CD4-positive, alpha-beta T cell treated with Interleukin-12 subunit alpha and Interleukin-12 subunit beta, for 1 hour (primary cell): ENCODE results near the gene SPC24.
"Not testable (repeated sequence)": the region's sequence is repeated elsewhere in the genome, so short reads cannot be mapped to it uniquely, and the experiment has no call there.

Source experiments
- DNase-seq: peaks from one replicate; pipeline ENCODE4 v3.0.0-alpha.2; 2020

SPC24 gene

DNA sequence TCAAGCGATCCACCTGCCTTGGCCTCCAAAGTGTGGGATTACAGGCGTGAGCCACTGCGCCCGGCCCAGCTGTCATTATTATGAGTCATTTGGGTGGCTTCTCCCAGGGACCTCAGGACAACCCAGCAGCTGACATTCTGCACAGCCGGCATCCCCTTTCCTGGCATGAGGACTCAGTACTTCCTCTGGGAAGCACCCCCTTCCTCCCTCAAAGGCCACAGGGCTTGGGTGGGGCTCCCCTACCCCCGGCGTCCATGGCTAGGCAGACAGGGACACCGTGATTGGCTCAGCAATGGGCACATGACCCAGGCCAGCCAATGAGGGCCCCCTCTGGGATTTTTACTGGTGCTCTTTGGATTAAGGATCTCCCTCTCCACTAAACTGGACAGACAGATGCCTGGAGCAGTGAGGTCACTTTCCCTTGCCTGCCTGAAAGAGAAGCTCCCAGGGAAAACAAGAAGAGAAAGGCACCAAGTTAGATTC, 35.7 kb upstream of the SPC24 start:
- no peak for DNase-seq

DNA sequence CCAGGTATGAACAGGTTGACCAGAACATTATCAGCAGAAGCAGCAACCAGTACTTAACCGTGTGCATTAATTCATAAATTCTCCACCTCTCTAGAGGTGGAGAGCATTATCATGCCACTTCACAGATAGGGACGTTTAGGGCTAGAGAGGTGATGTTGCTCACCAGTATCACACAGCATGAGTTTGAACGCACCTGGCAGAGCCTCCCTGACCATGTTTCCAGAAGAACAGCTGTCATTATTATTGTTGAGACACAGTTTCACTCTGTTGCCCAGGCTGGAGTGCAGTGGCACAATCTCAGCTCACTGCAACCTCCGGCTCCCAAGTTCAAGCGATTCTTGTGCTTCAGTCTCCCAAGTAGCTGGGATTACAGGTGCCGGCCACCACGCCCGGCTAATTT, 34.9 kb upstream of the SPC24 start:
- DNase-seq, result no peak

DNA sequence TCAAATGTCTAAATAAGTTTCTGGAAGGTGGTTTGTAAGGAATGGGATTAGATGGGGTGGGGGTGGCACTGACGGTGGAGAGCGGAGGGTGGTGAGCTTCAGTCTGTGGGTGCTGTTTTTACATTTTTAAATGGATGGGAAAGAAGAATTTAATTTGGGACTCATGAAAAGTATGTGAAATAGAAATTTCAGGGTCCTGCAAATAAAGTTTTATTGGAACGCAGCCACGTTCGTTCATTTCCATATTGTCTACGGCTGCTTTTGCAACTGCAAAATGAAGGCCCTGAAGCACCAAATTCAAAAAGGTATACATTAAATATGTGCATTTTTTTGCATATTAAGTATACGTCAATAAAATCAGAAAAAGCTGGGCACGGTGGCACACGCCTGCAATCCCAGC, 31.9 kb upstream of the SPC24 start:
- DNase-seq, result no peak

DNA sequence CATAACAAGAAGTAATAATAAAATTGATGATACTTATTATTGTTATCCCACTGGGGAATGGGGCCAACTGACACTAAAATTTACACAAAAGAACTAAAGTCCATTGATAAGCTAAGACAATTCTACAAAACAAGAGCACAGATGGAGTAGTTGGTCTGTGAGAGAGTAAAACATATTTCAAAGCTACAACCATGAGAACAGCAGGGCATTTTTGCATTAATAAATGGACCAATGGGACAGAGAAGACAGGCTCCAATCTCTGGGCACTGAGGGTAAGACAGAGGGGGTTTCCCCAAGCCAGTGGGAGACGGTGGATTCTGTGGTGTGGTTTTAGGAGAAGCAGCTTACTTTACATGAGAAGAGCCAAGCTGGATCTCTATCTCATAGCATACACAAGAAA, 27.4 kb upstream of the SPC24 start:
- DNase-seq, result no peak

DNA sequence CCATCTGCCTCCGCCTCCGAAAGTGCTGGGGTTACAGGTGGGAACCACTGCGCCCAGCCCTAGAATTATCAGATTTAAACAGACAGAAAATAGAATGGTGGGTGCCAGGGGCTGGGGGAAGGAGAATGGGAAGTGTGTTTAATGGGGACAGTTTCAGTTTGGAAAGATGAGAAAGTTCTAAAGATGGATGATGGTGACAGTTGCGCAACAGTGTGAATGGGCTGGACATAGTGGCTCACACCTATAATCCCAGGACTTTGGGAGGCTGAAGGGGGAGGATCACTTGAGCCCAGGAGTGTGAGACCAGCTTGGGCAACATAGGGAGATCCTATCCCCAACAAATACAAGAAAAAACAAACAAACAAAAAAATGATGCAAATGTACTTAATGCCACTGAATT, 25.9 kb upstream of the SPC24 start:
- no peak for DNase-seq

DNA sequence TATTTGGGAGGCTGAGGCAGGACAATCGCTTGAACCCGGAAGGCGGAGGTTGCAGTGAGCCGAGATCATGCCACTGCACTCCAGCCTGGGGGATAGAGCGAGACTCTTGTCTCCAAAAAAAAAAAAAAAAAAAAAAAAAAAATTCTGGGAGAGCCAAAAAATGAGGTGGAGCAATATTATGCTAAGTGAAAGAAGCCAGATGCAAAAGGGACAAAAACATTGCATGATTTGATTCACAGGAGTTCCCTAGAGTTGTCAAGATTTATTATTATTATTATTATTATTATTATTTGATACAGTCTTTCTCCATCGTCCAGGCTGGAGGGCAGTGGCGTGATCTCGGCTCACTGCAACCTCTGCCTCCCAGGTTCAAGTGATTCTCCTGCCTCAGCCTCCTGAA, 25.4 kb upstream of the SPC24 start:
- not testable (repeated sequence) for DNase-seq

DNA sequence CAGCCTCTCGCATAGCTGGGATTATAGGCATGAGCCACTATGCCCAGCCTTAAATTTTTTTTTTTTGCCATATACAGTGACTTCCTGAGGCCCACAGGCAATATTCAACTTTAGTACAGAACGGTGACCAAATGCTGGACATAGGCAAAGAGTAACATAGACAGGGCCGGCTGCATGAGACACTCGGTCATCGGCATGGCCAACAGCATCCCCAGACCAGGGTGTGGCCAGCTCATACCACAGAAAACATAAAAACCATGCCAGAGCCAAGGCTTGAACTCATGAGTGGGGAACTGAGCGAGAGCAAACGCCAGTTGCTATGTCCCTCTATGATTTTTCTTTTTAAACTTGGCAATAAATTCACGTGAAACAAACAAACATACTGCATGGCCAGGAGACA, 24.8 kb upstream of the SPC24 start:
- DNase-seq, result no peak

DNA sequence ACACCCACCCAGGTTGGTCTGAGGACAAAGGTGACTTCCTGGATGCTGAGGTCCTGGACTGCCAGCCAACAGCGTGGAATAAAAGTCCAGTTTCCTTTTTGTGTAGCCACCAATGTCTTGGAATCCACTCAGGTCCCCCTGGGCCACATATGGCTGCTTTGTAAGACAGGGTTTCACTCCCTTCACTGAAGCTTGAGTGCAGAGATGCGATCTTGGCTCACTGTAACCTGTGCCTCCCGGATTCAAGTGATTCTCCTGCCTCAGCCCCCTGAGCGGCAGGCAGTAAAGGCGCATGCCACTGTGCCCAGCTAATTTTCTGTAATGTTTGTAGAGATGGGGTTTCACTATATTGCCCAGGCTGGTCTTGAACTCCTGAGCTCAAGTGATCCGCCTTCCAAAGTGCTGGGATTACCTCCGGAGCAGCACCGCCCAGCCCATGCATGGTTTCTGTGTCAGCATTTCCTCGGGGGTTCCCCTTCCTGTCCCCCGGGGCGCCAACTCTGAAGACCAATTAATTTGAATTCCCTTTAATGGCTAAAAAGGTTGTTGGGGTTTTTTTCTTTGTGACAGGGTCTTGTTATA, 24.2 kb upstream of the SPC24 start:
- no peak for DNase-seq

DNA sequence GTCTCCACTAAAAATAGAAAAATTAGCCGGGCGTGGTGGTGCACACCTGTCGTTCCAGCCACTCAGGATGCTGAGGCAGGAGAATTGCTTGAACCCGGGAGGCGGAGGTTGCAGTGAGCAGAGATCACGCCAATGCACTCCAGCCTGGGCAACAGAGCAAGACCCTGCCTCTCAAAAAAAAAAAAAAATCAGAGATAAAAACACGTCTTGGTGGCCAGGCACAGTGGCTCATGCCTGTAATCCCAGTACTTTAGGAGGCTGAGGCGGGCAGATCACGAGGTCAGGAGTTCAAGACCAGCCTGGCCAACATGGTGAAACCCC, 23.5 kb upstream of the SPC24 start:
- DNase-seq, result not testable (repeated sequence)

DNA sequence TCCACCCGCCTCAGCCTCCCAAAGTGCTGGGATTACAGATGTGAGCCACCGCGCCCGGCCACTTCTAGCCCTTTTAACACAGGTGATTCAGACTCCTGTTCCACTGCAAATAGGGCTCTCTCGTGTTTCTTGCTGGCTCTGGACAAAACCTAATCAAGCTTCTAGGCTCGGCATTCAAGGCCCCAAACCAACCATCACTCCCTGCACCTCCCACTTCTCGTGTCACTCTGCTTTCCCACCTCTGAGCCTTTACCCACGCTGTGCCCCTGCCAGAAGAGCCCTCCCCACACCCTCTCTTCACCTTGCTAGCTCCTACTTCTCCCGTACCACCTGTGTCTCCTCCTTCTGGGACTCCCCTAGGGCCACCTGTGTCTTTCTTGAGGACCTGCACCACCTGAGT, 22.0 kb upstream of the SPC24 start:
- DNase-seq, result no peak

DNA sequence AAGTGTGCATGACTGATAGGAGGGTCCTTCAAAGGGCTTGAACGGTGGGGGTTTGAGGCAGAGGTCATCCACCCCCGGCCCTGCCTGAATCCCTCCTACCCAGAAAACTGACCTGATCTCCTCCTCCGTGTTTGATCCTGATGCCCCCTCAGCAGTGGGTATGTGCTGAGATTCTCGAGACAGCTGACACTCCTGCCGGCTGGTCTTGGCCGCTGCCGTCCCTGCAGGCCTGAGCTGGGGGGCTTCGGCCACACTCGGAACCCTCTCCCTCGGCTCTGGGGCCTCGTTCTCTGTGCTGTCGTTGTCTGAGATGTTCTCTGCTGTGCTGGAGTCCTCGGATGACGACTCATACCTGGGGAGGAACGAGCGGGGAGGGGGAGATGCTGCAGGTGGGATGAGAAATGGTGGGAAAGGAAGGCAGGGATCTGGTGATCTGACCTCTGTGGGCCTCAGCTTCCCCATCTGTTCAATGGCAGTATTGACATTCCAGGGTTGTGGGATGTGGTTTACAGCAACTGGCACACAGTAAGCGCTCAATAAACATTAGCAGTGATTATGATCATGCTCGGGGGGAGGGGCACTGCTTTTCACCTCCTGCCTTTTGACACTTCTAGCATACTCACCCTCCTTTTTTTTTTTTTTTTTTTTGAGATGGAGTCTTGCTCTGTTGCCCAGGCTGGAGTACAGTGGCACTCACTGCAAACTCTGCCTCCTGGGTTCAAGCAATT, 21.0 kb upstream of the SPC24 start:
- DNase-seq, result no peak

DNA sequence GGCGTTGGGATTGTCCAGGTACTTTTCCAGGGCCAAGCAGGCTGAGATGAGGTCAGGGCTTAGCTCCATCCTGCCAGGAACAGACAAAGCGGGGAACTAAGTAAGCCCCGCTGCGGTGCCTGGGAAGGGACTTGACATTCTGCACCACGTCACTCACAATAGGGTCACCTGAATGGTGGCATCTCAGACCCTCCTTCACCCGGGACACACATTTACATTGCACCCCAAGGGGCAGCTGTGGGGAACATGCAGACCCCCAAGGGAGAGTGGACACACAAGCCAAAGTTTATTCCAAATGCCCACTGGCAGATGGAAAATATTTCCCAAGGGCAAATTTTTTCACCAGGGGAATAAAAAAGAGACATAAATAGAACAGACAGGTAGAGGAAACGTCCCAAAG, 20.3 kb upstream of the SPC24 start:
- no peak for DNase-seq

DNA sequence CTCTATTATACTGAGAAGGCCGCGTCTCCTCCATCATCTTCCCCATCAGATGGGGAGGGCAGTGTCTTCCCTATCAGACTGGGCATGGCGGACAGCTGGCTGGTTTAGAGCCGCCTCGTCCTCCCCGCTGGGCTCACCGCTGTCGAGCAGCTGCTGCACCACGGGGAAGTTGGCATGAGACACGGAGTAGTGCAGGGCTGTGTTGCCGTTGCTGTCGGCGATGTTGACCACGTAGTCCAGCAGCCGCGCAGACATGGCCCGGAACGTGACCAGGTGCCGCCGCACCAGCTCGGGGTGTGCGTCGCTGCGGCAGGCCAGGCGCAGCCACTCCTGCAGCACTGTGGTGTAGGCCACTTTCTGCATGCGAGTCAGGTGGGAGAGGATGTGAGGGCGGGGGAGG, 18.8 kb upstream of the SPC24 start:
- no peak for DNase-seq

DNA sequence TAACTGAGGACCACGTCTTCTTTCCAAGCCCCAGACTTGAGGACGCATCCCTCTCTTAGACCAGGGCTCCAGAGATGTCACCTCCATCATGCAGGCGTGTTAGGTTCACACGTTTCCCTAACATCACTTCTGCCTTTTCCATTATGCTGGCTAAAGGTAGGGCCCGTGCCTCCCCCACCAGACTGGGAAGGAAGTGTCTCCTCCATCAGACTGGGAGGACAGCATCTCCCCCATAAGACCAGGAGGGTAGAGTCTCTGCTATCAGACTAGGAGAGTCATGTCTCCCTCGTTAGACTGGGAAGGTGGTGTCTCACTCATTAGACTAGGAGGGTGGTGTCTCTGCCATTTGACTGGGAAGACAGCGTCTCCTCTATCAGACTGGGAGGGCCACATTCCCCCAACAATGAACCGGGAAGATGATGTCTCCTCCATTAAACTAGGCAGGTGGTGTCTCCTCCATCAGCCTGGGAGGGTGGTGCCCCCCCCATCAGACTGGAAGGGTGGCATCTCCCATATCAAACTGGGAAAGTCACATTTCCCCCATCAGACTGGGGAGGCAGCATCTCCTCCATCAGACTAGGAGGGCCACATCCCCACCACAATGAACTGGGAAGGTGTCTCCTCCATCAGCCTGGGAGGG, 18.1 kb upstream of the SPC24 start:
- DNase-seq, result no peak

DNA sequence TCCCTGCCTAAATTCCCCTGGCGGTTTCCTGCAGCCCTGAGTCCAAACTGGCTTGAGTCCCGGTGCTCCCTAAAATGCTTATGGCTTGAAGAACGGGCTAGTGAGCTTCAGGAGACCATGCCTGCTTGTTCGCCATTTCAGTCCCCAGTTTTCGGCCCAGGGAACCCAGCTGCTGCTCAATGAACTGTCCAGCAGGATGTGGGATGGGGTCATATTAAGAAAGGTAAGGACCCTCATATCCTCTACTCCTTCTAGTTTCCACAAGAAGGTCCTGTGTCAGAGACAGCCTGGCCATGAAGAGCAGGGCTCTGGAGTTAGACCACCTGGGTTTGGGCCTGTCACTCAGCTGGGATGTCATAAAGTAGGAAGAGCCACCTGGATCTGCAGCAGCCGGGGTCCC, 17.0 kb upstream of the SPC24 start:
- no peak for DNase-seq

DNA sequence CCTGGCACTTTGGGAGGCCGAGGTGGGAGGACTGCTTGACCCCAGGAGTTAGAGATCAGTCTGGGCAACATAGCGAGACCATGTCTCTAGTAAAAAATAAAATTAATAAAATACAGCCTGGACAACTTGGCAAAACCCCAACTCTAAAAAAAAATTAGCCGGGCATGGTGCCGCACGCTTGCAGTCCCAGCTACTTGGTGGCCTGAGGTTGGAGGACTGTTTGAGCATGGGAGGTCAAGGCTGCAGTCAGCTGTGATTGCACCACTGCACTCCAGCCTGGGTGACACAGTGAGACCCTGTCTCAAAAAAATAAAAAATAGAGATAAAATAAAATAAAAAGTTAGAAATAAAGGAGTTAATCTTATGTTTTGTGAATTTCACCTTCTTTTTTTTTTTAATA, 15.6 kb upstream of the SPC24 start:
- DNase-seq, result no peak

DNA sequence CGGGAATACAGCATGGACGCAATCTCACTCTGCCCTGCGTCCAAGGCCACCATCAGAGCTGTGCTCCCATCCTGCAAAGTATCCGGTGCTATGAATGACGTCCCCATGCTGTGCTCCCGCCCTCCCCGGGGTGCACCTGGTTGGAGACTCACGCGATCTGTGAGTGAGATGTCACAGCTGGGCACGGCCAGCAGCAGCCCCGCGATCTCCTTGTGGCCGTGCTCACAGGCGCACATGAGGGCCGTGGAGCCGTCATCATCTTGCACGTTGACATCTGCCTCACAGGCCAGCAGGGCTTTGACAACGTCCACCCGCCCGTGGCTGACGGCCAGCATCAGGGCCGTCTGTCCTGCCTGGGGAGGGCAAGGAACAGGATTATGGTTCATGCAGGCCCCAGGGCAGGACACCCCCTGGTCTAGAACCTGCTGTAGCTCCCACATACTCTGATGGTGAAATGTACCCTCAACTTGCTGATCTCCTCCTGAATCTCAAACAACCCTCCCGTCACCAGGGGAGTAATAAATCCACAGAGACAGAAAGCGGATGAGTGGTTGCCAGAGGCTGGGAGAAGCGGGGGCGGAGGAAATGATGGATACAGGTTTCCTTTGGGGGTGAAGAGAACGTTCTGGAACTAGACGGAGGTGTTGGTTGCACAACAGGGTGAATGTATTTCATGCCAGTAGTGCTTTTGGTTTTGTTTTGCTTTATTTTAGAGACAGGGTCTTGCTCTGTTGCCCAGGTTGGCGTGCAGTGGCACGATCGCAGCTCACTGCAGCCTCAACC, 14.5 kb upstream of the SPC24 start:
- DNase-seq, result no peak

DNA sequence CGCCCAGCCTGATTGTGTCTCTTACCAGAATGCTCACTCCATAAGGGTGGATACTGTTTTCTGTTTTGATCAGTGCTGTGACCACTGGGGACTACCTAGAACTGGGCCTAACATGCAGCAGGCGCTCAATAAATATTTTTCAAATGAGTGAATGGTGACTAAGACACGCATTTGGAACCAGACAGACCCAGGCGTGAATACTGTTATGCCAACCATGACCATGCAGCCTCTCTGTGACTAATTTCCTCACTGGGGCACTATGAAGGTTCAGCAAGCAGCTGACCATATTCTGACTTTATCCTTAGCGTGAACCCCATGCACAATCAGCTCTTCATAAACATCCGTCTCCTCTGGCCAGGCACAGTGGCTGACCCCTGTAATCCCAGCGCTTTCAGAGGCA, 13.0 kb upstream of the SPC24 start:
- DNase-seq, result no peak

DNA sequence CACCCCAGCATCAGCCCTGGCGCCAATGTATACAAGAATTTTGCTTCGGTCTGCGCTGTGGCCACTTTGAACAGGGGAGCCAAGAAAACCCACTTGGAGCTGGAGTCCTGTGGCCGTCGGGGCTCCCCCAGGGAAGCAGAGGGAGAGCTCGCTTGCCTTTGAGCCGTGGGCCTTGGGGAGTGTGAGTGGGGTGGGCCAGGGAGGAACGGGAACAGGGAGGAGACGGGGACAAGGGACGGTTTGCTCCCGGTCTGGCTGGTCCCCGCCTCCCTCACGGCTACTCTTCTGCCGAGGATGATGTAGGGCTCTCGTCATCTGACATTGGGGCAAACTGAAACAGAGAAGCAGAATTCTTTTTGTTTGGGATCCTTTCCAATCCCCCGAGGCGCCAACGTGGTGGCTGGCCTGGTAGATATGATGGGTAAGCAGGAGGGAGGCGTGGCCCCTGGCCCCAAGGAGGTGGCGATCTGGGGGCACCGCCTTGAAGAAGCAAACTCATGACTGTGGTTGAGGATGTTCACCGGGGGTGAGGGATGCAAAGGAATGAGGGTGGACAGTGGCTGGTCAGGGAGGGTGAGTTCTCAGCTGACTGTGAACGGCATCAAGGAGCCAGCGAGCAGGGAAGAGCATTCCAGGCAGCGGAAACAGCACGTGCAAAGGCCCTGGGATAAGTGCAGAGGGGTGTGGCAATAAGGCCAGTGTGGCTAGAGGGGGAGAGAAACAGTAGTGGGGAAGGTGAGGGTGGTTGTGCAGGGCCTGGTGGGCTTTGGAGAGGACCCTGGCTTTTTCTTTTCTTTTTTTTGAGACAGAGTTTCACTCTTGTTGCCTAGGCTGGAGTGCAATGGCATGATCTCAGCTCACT, 10.9 kb upstream of the SPC24 start:
- DNase-seq, result no peak

DNA sequence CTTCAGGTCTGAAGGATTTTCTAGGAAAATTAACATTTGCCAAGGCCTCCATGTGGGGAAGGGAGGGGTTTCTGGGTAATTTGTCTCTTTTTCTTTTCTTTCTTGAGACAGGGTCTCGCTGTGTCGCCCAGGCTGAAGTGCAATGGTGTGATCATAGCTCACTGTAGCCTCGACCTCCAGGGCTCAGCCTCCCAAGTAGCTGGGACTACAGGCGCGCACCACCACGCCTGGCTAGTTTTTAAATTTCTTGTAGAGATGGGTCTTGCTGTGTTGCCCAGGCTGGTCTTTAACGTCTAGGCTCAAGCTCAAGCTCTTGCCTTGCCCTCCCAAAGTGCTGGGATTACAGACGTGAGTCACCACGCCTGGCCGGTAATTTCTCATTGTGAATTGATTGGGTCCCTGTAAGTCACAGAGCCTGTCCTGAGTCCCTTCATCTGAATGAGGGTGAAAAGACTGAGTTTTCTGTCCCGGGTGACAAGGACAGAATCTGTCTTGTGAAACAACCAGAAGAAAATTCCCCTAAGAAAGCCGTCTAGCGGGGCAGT, 10.0 kb upstream of the SPC24 start:
- no peak for DNase-seq

DNA sequence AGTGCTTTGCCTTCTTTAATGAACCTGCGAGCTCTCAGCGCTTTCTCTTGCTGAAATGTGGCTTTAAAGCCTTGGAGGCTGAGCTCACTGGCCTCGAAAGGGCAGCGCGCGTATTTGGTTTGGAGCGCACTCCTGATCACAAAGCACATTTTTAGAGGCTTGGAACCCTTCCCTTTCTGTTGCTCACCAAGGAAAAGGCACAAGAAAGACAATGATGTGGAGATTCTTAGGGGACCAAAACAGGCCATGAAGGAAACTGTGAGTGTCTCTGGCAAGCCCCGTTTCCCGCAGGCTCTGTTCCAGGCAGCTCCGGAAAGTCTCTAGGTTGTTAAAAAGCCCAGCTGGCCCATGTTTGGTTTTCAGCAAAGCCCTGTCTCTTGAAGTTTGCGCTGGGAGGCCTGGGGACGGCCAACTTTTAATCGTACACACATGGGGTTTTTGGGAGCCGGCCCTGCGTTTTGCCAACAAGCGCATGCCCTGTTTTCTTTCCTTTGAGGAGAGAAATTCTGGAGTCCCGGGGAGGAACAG, 9.4 kb upstream of the SPC24 start:
- no peak for DNase-seq

DNA sequence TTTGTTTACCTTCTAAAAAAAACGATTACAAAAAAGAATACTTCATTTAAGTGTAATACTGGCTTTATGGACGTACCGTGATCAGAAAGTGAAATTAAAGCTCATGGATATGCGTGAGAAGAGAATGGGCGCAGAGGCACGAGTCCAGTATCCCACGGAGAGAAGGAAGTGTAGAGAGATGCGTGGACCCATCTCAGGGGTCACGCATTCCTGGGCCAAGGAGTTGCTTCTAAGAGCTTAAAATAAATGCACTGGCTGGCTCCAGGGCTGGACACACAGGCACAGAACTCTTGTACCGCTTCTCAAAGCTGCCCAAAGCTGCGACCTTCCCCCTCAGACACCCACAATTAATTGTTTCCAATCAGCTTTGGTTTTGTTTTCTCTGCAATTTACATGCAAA, 8.7 kb upstream of the SPC24 start:
- DNase-seq, result no peak

DNA sequence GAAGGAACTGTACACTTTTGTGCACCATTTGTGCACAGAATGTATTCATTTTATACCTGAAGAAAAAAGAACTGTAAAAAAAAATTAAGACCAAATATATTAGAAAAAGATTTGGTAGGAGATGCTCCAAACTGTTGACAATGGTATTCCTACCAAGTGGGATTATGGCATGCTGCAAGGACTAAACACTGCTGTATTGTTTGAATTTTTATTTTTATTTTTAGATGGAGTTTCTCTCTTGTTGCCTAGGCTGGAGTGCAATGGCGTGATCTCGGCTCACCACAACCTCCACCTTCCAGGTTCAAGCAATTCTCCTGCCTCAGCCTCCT, 4.8 kb upstream of the SPC24 start:
- DNase-seq, result not testable (repeated sequence)
